HepG2 (cell line): ENCODE results near the gene HOTAIR. TPM values are rescaled to one million over a fixed set of nuclear protein-coding genes. Genes with fewer than 3 reads are reported as not detected.

Experiments
- AGO2 ChIP-seq: fragments of 200-400 bp; formaldehyde crosslinking; optimal IDR thresholded peaks from 2 replicates; pipeline ENCODE3; 2017; ENCODE audit warnings: mild to moderate bottlenecking, low read depth, low read length, moderate library complexity
- CHD2 ChIP-seq: IDR thresholded peaks from 2 replicates; pipeline ENCODE4 v1.6.1; 2011; ENCODE audit warnings: low read depth, low read length, improper control_type of control experiment
- FOXJ3 ChIP-seq: sonication (generic); formaldehyde crosslinking; IDR thresholded peaks from 2 replicates; pipeline ENCODE4 v1.4.0; 2020; ENCODE audit warnings: missing genetic modification reagents, mild to moderate bottlenecking, borderline replicate concordance
- PHF20 ChIP-seq: sonication (generic); formaldehyde crosslinking; IDR thresholded peaks from 2 replicates; pipeline ENCODE4 v1.5.0; 2020; ENCODE audit warnings: mild to moderate bottlenecking, missing genetic modification reagents
- SMYD3 ChIP-seq: sonication (generic); formaldehyde crosslinking; IDR thresholded peaks from 2 replicates; pipeline ENCODE4 v1.8.1; 2023; ENCODE audit warnings: mild to moderate bottlenecking, missing genetic modification reagents
- SP5 ChIP-seq: IDR thresholded peaks from 2 replicates; pipeline ENCODE4 v1.6.1; 2016; ENCODE audit warnings: low read depth, borderline replicate concordance
- TAF15 ChIP-seq: fragments of 200-400 bp; formaldehyde crosslinking; IDR thresholded peaks from one replicate; pipeline ENCODE4 v1.6.1; 2018; ENCODE audit warnings: mild to moderate bottlenecking, low read depth, low read length; ENCODE audit not compliant: poor library complexity, severe bottlenecking
- TBX2 ChIP-seq: sonication (generic); formaldehyde crosslinking; IDR thresholded peaks from 2 replicates; pipeline ENCODE4 v1.5.0; 2020; ENCODE audit warnings: missing genetic modification reagents, mild to moderate bottlenecking, borderline replicate concordance
- ZBTB38 ChIP-seq: sonication (generic); formaldehyde crosslinking; IDR thresholded peaks from 2 replicates; pipeline ENCODE4 v1.5.1; 2020; ENCODE audit warnings: mild to moderate bottlenecking, missing genetic modification reagents
- ZBTB7A ChIP-seq: sonication (generic); formaldehyde crosslinking; IDR thresholded peaks from 2 replicates; pipeline ENCODE4 v1.8.0; 2022; ENCODE audit warnings: mild to moderate bottlenecking, missing genetic modification reagents
- ZNF383 ChIP-seq: sonication (generic); formaldehyde crosslinking; IDR thresholded peaks from 2 replicates; pipeline ENCODE4 v1.4.0; 2020; ENCODE audit warnings: missing genetic modification reagents, mild to moderate bottlenecking, borderline replicate concordance
- ZNF503 ChIP-seq: sonication (generic); formaldehyde crosslinking; IDR thresholded peaks from 2 replicates; pipeline ENCODE4 v1.4.0; 2020; ENCODE audit warnings: missing genetic modification reagents
- ZNF510 ChIP-seq: sonication (generic); formaldehyde crosslinking; IDR thresholded peaks from 2 replicates; pipeline ENCODE4 v1.4.0; 2020; ENCODE audit warnings: low read depth, mild to moderate bottlenecking, missing genetic modification reagents
- ZNF687 ChIP-seq: sonication (generic); formaldehyde crosslinking; IDR thresholded peaks from 2 replicates; pipeline ENCODE4 v1.5.1; 2020; ENCODE audit warnings: mild to moderate bottlenecking, missing genetic modification reagents, moderate library complexity
- ZNF782 ChIP-seq: sonication (generic); formaldehyde crosslinking; IDR thresholded peaks from 2 replicates; pipeline ENCODE4 v1.4.0; 2020; ENCODE audit warnings: missing genetic modification reagents, mild to moderate bottlenecking, borderline replicate concordance
- polyA plus RNA-seq, 8 experiments: library from polyadenylated mRNA; depleted of rRNA in 3 of 8; stranded (reverse) in 7 of 8; unstranded in 1 of 8; fragments of >200 nt; fragmentation: Illumina TruSeq in 4 of 8; extraction: Trizol in 4 of 8; gene quantifications; 2 replicates each; pipeline versions ENCODE4 v1.2.1 to v1.2.3, GENCODE V29; 2011 to 2016; ENCODE audit warnings: low read depth in 4 of 8, missing spikeins in 1 of 8, mixed read lengths in 1 of 8; ENCODE audit not compliant: insufficient read depth in 1 of 8
- total RNA-seq, 5 experiments: library from RNA; depleted of rRNA; stranded (reverse); fragments of >200 nt; fragmentation: Illumina TruSeq; extraction: Trizol; gene quantifications; 2 replicates each; pipeline ENCODE4 v1.2.3, GENCODE V29; 2016; ENCODE audit warnings: low read depth in 1 of 5
- TF ChIP-seq, protein P1 (sequence below): IDR thresholded peaks from 2 replicates; pipeline ENCODE4 v1.6.1; 2016; ENCODE audit warnings: missing compliant biosample characterization, missing genetic modification reagents, borderline replicate concordance
- TF ChIP-seq, protein P2 (sequence below): sonication (generic); formaldehyde crosslinking; IDR thresholded peaks from 2 replicates; pipeline ENCODE4 v1.8.0; 2022; ENCODE audit warnings: mild to moderate bottlenecking, missing genetic modification reagents; ENCODE audit not compliant: insufficient replicate concordance
- TF ChIP-seq, protein P3 (sequence below): sonication (generic); formaldehyde crosslinking; IDR thresholded peaks from 2 replicates; pipeline ENCODE4 v1.4.0; 2020; ENCODE audit warnings: missing genetic modification reagents

HOTAIR gene
- total and polyA plus RNA-seq, 2 of the 13 experiments (the other 11 are each of a cell fraction or from before 2014, with no cell fraction given): not detected

GRCh38 chr12:54017878-54018467, 43.2 kb upstream of the HOTAIR start (continued):
- TF ChIP-seq AGO2: no peak
- TF ChIP-seq ZNF383 (CRISPR knock-in tag): no peak
- TF ChIP-seq TBX2 (CRISPR knock-in tag): peak; percentile 33; the same call in 1 of the 2 replicates
- TF ChIP-seq TAF15: no peak
- TF ChIP-seq PHF20 (CRISPR knock-in tag): no peak
- TF ChIP-seq, protein P1, sequence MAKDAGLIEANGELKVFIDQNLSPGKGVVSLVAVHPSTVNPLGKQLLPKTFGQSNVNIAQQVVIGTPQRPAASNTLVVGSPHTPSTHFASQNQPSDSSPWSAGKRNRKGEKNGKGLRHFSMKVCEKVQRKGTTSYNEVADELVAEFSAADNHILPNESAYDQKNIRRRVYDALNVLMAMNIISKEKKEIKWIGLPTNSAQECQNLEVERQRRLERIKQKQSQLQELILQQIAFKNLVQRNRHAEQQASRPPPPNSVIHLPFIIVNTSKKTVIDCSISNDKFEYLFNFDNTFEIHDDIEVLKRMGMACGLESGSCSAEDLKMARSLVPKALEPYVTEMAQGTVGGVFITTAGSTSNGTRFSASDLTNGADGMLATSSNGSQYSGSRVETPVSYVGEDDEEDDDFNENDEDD (CRISPR knock-in tag): no peak
- TF ChIP-seq ZNF687 (CRISPR knock-in tag): peak; percentile 56
- no peak for TF ChIP-seq SP5 (CRISPR knock-in tag)
- TF ChIP-seq CHD2: no peak
- no peak for TF ChIP-seq FOXJ3
- peak; percentile 19; the same call in 1 of the 2 replicates for TF ChIP-seq ZBTB38 (CRISPR knock-in tag)
- no peak for TF ChIP-seq ZNF510
- TF ChIP-seq ZNF503 (CRISPR knock-in tag): no peak
- no peak for TF ChIP-seq ZNF782
- TF ChIP-seq, protein P2, sequence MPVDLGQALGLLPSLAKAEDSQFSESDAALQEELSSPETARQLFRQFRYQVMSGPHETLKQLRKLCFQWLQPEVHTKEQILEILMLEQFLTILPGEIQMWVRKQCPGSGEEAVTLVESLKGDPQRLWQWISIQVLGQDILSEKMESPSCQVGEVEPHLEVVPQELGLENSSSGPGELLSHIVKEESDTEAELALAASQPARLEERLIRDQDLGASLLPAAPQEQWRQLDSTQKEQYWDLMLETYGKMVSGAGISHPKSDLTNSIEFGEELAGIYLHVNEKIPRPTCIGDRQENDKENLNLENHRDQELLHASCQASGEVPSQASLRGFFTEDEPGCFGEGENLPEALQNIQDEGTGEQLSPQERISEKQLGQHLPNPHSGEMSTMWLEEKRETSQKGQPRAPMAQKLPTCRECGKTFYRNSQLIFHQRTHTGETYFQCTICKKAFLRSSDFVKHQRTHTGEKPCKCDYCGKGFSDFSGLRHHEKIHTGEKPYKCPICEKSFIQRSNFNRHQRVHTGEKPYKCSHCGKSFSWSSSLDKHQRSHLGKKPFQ: no peak
- TF ChIP-seq SMYD3 (CRISPR knock-in tag): no peak
- TF ChIP-seq, protein P3, sequence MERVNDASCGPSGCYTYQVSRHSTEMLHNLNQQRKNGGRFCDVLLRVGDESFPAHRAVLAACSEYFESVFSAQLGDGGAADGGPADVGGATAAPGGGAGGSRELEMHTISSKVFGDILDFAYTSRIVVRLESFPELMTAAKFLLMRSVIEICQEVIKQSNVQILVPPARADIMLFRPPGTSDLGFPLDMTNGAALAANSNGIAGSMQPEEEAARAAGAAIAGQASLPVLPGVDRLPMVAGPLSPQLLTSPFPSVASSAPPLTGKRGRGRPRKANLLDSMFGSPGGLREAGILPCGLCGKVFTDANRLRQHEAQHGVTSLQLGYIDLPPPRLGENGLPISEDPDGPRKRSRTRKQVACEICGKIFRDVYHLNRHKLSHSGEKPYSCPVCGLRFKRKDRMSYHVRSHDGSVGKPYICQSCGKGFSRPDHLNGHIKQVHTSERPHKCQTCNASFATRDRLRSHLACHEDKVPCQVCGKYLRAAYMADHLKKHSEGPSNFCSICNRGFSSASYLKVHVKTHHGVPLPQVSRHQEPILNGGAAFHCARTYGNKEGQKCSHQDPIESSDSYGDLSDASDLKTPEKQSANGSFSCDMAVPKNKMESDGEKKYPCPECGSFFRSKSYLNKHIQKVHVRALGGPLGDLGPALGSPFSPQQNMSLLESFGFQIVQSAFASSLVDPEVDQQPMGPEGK (CRISPR knock-in tag): no peak; the same call in 1 of the 2 replicates
- TF ChIP-seq ZBTB7A (CRISPR knock-in tag): no peak
